Mononuclear cell (primary cell): ENCODE results near the gene MCTP2. TPM values are rescaled to one million over a fixed set of nuclear protein-coding genes. Genes with fewer than 3 reads are reported as not detected.

ENCODE experiments used
- H3K27me3 ChIP-seq: 2 replicates; pipeline ENCODE4 v1.6.0; 2011; ENCODE audit warnings: low read length, control low read depth; ENCODE audit not compliant: insufficient read depth
- H3K4me1 ChIP-seq: 2 replicates; pipeline ENCODE4 v1.5.1; 2011; ENCODE audit warnings: mild to moderate bottlenecking, low read length, control low read depth; ENCODE audit not compliant: insufficient read depth
- H3K4me3 ChIP-seq: 2 replicates; pipeline ENCODE4 v1.5.1; 2011; ENCODE audit warnings: mild to moderate bottlenecking, low read length, moderate library complexity
- H3K9me3 ChIP-seq: 2 replicates; pipeline ENCODE4 v1.5.1; 2011; ENCODE audit warnings: low read depth, mild to moderate bottlenecking, control low read depth, low read length
- total RNA-seq: library from RNA; depleted of rRNA; stranded (reverse); fragments of >200 nt; gene quantifications from one replicate; pipeline ENCODE4 v1.2.3, GENCODE V29; 2012

Gene MCTP2
- total RNA-seq, 1 donor = 55.9 TPM

GRCh38 chr15:94526071-94526689, 294.8 kb downstream of the MCTP2 start:
- Histone ChIP-seq H3K4me1 (peaks cover 3% of the 10 kb centered on the region), H3K27me3 (no peaks in the 10 kb centered on the region), H3K9me3 (no peaks in the 10 kb centered on the region), H3K4me3 (no peak overlapping the region)

GRCh38 chr15:94532226-94532625, 300.9 kb downstream of the MCTP2 start:
- H3K27me3 ChIP-seq = no peaks in the 10 kb centered on the region

More at GRCh38 chr15:94532226-94532625, 300.9 kb downstream of the MCTP2 start:
- H3K4me1 ChIP-seq = peaks cover 3% of the 10 kb centered on the region
- no peaks in the 10 kb centered on the region for H3K9me3 ChIP-seq
- no peak overlapping the region for H3K4me3 ChIP-seq
